Keratinocyte (primary cell): ENCODE data around the gene CCDC182. TPM values are rescaled to one million over a fixed set of nuclear protein-coding genes. Genes with fewer than 3 reads are reported as not detected.

Experiments
- DNase-seq: peaks from one replicate; pipeline ENCODE4 v3.0.0-alpha.2; 2011; ENCODE audit warnings: low read depth, missing footprints, low spot score
- FAIRE-seq: peaks from 2 replicates; lab custom pipeline; 2011; peaks lifted over from hg19 to GRCh38; lab: Jason Lieb, UNC
- H2AFZ ChIP-seq: 2 replicates; pipeline ENCODE4 v1.6.0; 2012; ENCODE audit warnings: low read length, control low read depth, inconsistent platforms; ENCODE audit not compliant: control insufficient read depth
- H3K27ac ChIP-seq: 2 replicates; pipeline ENCODE4 v1.5.1; 2011; ENCODE audit warnings: low read length; ENCODE audit not compliant: control insufficient read depth, insufficient read depth
- H3K27me3 ChIP-seq: 3 replicates; pipeline ENCODE4 v1.6.0; 2011; ENCODE audit warnings: low read length; ENCODE audit not compliant: control insufficient read depth, insufficient read depth; ENCODE audit errors: extremely low read depth
- H3K36me3 ChIP-seq, 2 experiments: 2 replicates in 1 of 2; 3 replicates in 1 of 2; pipeline ENCODE4 v1.5.1; 2011; ENCODE audit warnings: low read length in 2 of 2, mild to moderate bottlenecking in 1 of 2; ENCODE audit not compliant: control insufficient read depth in 2 of 2, insufficient read depth in 2 of 2; ENCODE audit errors: extremely low read depth in 1 of 2
- H3K4me1 ChIP-seq: 3 replicates; pipeline ENCODE4 v1.5.1; 2011; ENCODE audit warnings: low read length; ENCODE audit not compliant: control insufficient read depth, insufficient read depth; ENCODE audit errors: extremely low read depth
- H3K4me2 ChIP-seq: 3 replicates; pipeline ENCODE4 v1.6.0; 2011; ENCODE audit warnings: low read depth, low read length; ENCODE audit not compliant: control insufficient read depth, insufficient read depth; ENCODE audit errors: extremely low read depth
- H3K4me3 ChIP-seq, 3 experiments: fragments of 200-600 bp in 1 of 3; sonication (generic) in 1 of 3; 2 replicates in 2 of 3; 3 replicates in 1 of 3; pipeline ENCODE4 v1.5.1; 2011 to 2016; ENCODE audit warnings: low read length in 3 of 3, mild to moderate bottlenecking in 3 of 3, control low read depth in 2 of 3, inconsistent platforms in 1 of 3, low read depth in 1 of 3, mixed read lengths in 1 of 3, mixed run types in 1 of 3, moderate library complexity in 1 of 3; ENCODE audit not compliant: control insufficient read depth in 2 of 3, insufficient read depth in 2 of 3; ENCODE audit errors: extremely low read depth in 1 of 3
- H3K79me2 ChIP-seq: 2 replicates; pipeline ENCODE4 v1.6.0; 2012; ENCODE audit warnings: low read length; ENCODE audit not compliant: control insufficient read depth, insufficient read depth
- H3K9ac ChIP-seq: 3 replicates; pipeline ENCODE4 v1.6.0; 2011; ENCODE audit warnings: low read length; ENCODE audit not compliant: control insufficient read depth, insufficient read depth; ENCODE audit errors: extremely low read depth
- H3K9me1 ChIP-seq: 3 replicates; pipeline ENCODE4 v1.6.0; 2011; ENCODE audit warnings: low read length; ENCODE audit not compliant: control insufficient read depth, insufficient read depth; ENCODE audit errors: extremely low read depth
- H3K9me3 ChIP-seq: 2 replicates; pipeline ENCODE4 v1.5.1; 2012; ENCODE audit warnings: low read depth, low read length; ENCODE audit not compliant: control insufficient read depth
- H4K20me1 ChIP-seq: 3 replicates; pipeline ENCODE4 v1.6.0; 2011; ENCODE audit warnings: low read length; ENCODE audit not compliant: control insufficient read depth, insufficient read depth; ENCODE audit errors: extremely low read depth
- CTCF ChIP-seq, 3 experiments: IDR thresholded peaks in 1 of 3; conservative IDR thresholded peaks in 1 of 3; optimal IDR thresholded peaks in 1 of 3; 2 replicates in 2 of 3; 3 replicates in 1 of 3; pipeline versions ENCODE3 to v1.5.1; 2011; ENCODE audit warnings: low read length in 3 of 3, mild to moderate bottlenecking in 3 of 3, moderate library complexity in 2 of 3, control low read depth in 1 of 3, inconsistent platforms in 1 of 3; ENCODE audit not compliant: insufficient read depth in 2 of 3; ENCODE audit errors: extremely low read depth in 1 of 3
- EZH2 ChIP-seq: IDR thresholded peaks from one replicate; pipeline ENCODE4 v1.6.1; 2012; ENCODE audit warnings: inconsistent platforms, mild to moderate bottlenecking, low read length, moderate library complexity
- dilution Hi-C: fragments of 300-500 bp; cut with MboI; formaldehyde crosslinking; loops from one replicate; pipeline ENCODE4 v1.7.0; 2020; ENCODE audit warnings: low sequenced_read_pairs; ENCODE audit not compliant: extremely low pct_ligation_motif_present
- polyA plus RNA-seq, 5 experiments: library from polyadenylated mRNA; depleted of rRNA in 3 of 5; stranded (reverse) in 3 of 5; stranded (forward) in 1 of 5; unstranded in 1 of 5; fragments of >200 nt; gene quantifications; 1 replicate in 1 of 5; 2 replicates in 3 of 5; 3 replicates in 1 of 5; pipeline versions ENCODE4 v1.2.1 to v1.2.3, GENCODE V29; 2011 to 2012; ENCODE audit warnings: missing spikeins in 2 of 5, low read depth in 1 of 5, low replicate concordance in 1 of 5

The CCDC182 gene
- polyA plus RNA-seq, 1 donor (not counting 4 experiments of a cell fraction or from before 2014, with no cell fraction given), result not detected

GRCh38 chr17:57750895-57751294 lies 5.8 kb upstream of the CCDC182 start:
- peaks cover 23% of the 10 kb centered on the region for H3K27me3 ChIP-seq
- FAIRE-seq, result no peak

GRCh38 chr17:57750109-57750871 lies 5.2 kb upstream of the CCDC182 start:
- dilution Hi-C loops, result no loop called here
- H2AFZ ChIP-seq, result no peak overlapping the region
- H3K4me2 ChIP-seq, result no peak overlapping the region
- peaks cover 23% of the 10 kb centered on the region for H3K27me3 ChIP-seq
- no peaks in the 10 kb centered on the region for H3K36me3 ChIP-seq
- H3K9me1 ChIP-seq, result no peaks in the 10 kb centered on the region
- H3K27ac ChIP-seq, result no peak overlapping the region
- H3K79me2 ChIP-seq, result no peaks in the 10 kb centered on the region
- H3K9ac ChIP-seq, result no peak overlapping the region
- H4K20me1 ChIP-seq, result no peaks in the 10 kb centered on the region
- no peak for DNase-seq
- TF ChIP-seq EZH2 (no peak), CTCF (optimal IDR thresholded peaks at IDR 0.05 in 1 of 3, IDR thresholded peaks at IDR 0.05 in 1 of 3, conservative IDR thresholded peaks at IDR 0.05 in 1 of 3; ENCODE audit: extremely low read depth in 1 of 3, insufficient read depth in 2 of 3, low read length in 3 of 3) (no peak)
- no peak overlapping the region for H3K4me3 ChIP-seq
- FAIRE-seq, result no peak
- no peaks in the 10 kb centered on the region for H3K9me3 ChIP-seq
- no peaks in the 10 kb centered on the region for H3K4me1 ChIP-seq

More at GRCh38 chr17:57750895-57751294, 5.8 kb upstream of the CCDC182 start:
- Histone ChIP-seq H3K4me1 (no peaks in the 10 kb centered on the region), H2AFZ (no peak overlapping the region), H3K79me2 (no peaks in the 10 kb centered on the region), H3K27ac (no peak overlapping the region), H3K4me2 (no peak overlapping the region), H4K20me1 (no peaks in the 10 kb centered on the region), H3K9me3 (no peaks in the 10 kb centered on the region), H3K36me3 (no peaks in the 10 kb centered on the region), H3K9me1 (no peaks in the 10 kb centered on the region), H3K9ac (no peak overlapping the region), H3K4me3 (no peak overlapping the region)
- dilution Hi-C loops, result no loop called here
- TF ChIP-seq EZH2 (no peak), CTCF (optimal IDR thresholded peaks at IDR 0.05 in 1 of 3, IDR thresholded peaks at IDR 0.05 in 1 of 3, conservative IDR thresholded peaks at IDR 0.05 in 1 of 3; ENCODE audit: extremely low read depth in 1 of 3, insufficient read depth in 2 of 3, low read length in 3 of 3) (no peak)
- no peak for DNase-seq
